IPS DF 19.7 (cell line): ENCODE data around the gene PKD1.
"Not testable (repeated sequence)": the region's sequence is repeated elsewhere in the genome, so short reads cannot be mapped to it uniquely, and the experiment has no call there.

ENCODE experiments used
- DNase-seq: peaks from one replicate; pipeline ENCODE4 v3.0.0-alpha.2; 2013; ENCODE audit warnings: low read depth, low spot score

The PKD1 gene

DNA sequence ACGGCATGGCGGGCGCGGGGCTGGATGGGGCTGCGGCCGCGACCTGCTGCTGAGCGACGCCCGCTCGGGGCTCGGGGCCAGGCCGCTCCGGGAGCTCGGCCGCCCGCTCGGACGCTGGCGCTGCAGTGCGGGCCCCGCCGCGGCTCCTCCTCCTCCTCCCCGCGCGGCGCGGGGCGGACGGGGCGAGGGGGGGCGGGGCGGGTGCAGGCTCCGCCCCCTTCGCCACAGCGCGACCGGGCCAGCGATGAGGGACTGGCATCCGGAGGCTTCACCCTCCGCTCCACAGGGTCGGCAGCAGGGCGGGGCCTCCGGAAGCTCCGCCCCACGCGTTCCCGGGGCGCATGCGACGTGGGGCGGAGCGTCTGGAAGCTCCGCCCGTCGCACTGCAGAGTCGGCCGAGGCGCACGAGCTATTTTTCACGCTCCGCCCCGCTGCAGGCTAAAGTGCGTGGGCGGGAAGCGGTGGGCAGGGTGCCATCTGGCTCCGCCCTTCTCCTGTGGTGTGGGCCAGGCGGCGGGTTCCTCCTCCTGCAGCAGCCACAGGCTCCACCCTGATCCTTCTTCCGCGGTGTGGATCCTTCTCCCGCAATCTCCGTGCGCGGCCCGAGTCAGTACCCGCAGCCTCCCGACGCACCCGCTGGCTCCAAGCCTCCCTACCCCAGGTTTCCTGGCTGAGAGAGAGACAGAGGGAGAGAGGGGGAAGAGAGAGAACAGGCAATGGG, at the start of gene PKD1:
TSS of gene PKD1 (minus strand) at position 129 of the 721 bp plus-strand sequence. CDS start 209 bp downstream, outside the sequence.
- not testable (repeated sequence) for DNase-seq

DNA sequence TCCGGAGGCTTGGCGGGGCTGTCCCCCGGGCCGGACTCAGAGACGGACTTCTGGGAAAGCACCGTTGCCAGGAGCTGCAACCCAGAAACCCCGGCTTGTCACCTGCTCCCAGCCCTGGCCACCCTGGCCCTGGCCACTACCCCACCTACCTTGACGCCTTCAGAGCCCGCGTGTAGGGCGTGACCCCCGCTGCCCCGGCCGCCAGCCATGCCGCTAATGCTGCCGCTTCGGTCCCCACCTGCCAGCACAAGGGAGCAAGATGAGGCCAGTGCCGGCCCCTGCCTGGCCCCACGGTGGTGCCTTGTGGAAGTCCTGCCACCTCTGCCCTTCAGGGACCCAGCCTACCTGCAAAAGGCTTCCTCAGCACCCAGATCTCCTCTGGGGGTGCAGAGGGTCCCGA, 49.3 kb upstream of the PKD1 start:
- DNase-seq = no peak

GRCh38 chr16:2184346-2184745, 48.6 kb upstream of the PKD1 start:
- DNase-seq = no peak

DNA sequence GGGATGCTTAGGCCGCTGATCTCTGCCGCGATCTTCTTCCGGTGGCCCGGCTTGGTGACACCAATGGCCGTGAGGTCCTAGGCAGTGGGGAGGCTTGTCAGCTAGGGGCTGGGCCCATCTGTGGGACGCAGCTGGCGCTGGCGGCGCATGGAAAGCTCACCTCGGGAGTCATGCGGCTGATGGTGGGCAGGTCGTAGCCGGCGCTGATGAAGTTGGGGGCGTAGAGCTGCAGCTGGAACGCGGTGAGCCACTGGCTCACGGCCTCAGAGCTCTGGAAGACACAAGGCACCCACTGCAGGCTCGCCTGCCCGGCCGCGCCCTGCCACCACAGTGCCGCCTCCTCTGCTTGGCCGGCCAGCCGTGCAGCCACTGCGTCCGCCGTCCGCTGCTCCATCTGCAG, 48.0 kb upstream of the PKD1 start:
- DNase-seq = no peak

- no peak for DNase-seq
Measured at GRCh38 chr16:2181952-2182351, 46.3 kb upstream of the PKD1 start.

DNA sequence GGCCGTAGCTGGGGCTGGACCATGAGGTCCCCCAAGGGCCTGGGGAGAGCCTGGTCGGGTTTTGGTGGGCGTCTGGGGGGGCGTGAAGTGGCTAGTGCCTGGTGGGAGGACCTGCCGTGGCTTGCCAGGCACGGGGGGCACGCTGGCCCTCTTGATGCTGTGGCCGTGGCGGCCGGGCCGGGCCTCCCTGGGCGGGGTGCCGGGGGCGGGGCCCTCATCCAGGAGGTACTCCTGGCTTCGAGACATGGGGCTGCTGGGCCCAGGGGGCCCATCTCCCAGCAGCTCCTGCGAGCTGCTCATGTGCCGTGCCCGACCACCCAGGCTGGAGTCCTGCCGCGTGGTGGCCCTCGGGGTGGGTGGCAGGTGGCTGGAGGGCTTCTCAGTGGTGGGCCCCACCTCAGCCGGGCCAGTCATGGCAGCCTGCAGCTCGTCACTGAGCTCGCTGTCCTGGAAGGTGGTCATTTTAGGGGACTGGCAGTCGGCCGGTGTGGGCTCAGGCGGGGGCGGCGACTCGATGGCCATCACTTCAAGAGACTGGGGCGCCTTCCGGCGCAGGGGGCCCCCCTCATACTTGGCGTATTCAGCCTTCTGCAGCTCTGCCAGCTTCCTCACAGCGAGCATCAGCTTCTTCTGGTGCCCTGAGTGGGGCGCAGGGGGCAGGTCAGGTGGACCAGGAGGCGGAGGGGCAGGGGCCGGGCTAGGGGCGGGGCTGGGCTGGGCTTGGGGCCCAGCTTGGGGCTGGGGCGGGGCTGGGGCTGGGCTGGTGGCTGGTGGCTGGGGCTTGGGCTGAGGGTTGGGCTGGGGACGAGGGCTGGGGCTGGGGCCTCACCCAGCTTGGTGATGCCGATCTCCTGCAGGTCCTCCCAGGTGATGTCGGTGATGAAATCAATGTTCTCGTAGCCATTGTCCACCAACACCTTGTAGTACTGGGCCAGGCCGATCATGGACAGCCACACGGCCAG, 45.5 kb upstream of the PKD1 start:
- DNase-seq = no peak

- DNase-seq = no peak
Measured at GRCh38 chr16:2180461-2180860, 44.8 kb upstream of the PKD1 start.

GRCh38 chr16:2179576-2179975, 43.9 kb upstream of the PKD1 start:
- no peak for DNase-seq

GRCh38 chr16:2179107-2179501, 43.4 kb upstream of the PKD1 start:
- DNase-seq = no peak

- no peak for DNase-seq
Measured at GRCh38 chr16:2178321-2179106, 42.8 kb upstream of the PKD1 start.

- DNase-seq = no peak
Measured at GRCh38 chr16:2177561-2177960, 41.9 kb upstream of the PKD1 start.

DNA sequence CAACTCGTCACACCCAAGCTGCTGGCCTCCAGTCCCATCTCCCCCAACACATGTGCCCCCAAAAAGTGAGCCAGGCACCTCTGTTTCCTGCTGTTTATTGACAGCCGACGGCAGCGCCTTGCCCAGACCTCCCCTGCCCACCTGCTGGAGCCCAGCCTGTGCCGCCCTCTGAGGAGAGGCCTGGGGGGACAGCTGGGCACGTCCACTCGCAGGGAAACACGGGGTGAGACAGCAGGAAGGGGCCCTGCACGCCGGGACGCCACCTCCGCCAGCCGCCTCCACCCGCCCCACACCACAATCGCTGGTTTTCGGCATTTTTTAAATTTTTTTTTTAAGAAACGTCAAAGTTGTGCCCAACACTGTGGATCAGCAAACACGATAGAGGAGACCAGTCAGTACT, 41.4 kb upstream of the PKD1 start:
- no peak for DNase-seq

DNA sequence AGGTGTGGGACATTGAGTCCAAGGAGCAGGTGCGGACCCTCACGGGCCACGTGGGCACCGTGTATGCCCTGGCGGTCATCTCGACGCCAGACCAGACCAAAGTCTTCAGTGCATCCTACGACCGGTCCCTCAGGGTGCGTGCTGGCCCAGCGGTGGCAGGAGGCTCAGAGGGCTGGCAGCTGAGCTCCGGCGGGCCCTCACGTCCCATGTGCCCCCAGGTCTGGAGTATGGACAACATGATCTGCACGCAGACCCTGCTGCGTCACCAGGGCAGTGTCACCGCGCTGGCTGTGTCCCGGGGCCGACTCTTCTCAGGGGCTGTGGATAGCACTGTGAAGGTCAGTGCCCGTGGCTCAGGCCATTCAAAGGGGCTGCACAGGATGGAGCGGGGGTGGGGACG, 40.3 kb upstream of the PKD1 start:
- DNase-seq = no peak

DNA sequence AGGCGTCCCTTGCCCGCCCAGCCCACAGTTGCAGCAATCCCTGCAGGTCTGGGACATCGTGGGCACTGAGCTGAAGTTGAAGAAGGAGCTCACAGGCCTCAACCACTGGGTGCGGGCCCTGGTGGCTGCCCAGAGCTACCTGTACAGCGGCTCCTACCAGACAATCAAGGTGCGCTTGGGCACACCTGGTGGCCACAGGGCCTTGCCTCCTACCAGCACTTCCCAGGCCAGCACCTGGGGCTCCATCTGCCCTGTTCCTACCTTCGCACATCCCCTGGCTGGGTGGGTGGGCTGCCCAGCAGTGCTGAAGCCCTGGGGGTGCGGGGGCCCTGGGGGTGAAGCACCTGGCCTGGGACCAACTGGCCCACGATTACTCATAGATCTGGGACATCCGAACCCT, 39.8 kb upstream of the PKD1 start:
- DNase-seq = no peak

DNA sequence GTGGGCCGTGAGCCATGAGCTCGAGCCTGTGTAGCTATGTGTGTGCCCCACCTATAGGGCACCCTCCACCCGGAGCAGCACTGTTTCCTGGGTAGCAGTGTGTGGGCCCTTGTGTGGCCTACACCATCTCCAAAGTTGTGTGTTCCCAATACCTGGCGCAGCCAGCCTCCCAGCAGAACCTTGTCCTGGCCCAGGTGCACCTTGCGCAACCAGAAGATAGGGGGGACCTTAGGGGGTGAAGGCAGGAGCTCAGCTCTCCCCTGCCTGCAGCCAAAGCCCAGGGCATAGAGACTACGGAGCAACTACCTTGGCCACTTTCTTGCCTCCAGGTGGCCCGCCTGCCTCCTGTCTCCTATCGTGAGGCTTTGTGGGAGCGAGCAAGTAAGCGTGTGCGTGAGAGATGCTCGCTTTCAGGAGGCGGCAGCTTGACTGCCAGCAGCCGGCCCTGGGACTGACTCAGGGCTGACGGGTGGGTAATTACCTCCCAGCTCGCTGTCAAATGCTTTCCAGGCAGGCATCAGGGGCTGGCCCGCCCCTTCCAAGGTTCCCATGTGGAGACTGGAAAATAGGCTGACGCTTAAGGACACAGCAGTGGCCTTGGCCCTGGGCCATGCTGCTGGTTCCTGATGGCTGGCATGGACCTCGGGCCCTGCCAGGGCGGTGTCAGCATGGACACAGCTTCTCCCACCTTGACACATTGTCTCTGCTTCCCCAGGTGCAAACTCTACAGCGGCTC, 38.9 kb upstream of the PKD1 start:
- DNase-seq = no peak

- DNase-seq = no peak
Measured at GRCh38 chr16:2173916-2174315, 38.2 kb upstream of the PKD1 start.

DNA sequence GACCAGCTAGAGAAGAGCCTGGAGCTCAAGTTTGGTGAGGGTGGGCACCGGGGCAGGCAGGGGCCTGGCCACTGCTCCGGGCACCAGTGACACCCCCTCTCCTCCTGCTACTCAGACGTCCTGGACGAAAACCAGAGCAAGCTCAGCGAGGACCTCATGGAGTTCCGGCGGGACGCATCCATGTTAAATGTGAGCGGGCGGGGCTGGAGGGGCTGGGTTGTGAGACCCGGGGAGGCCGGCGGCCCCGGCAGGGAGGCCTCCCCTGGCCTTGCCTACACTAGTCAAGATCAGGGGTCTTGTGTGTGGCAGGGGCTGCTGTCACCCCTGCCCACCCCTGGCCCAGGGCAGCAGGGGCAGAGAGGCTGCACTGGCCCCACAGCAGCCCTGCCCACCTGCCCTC, 37.7 kb upstream of the PKD1 start:
- DNase-seq = no peak

- no peak for DNase-seq
Measured at GRCh38 chr16:2172688-2173335, 37.1 kb upstream of the PKD1 start.

GRCh38 chr16:2171601-2172178, 36.0 kb upstream of the PKD1 start:
- DNase-seq = no peak
